Hematopoietic multipotent progenitor cell treated with erythropoietin and hydrocortisone succinate and interleukin-3 and kit ligand, for 4 days (in vitro differentiated cells): Measurements from ENCODE around the gene TMEM119.
A peak's percentile ranks its signal among the peaks of the same experiment; 100 is the strongest.
"Not testable (repeated sequence)": the region's sequence is repeated elsewhere in the genome, so short reads cannot be mapped to it uniquely, and the experiment has no call there.

ENCODE experiments used
- DNase-seq: peaks from one replicate; pipeline ENCODE4 v3.0.0-alpha.2; 2015

TMEM119 gene

DNA sequence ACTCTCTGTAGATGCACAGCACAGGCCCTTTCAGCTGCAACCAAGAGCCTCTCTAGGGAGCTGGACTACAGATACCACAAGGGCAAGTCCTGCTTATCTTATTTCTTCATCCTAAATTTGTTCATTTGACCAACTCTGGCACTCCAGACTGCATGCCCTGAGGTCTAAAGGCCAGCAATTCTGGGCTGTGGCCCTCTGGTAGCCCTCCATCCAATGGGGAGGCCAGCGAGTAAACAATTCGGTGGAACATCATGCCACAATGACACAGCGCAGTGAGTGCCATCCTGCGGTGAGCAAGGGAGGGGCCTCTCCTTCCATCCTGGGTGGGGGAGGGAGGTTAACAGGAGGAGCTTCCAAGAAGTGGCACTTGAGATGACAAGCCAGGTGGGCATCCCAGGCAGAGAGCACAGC is 36.5 kb upstream of the TMEM119 start:
- peak; percentile 96 for DNase-seq

DNA sequence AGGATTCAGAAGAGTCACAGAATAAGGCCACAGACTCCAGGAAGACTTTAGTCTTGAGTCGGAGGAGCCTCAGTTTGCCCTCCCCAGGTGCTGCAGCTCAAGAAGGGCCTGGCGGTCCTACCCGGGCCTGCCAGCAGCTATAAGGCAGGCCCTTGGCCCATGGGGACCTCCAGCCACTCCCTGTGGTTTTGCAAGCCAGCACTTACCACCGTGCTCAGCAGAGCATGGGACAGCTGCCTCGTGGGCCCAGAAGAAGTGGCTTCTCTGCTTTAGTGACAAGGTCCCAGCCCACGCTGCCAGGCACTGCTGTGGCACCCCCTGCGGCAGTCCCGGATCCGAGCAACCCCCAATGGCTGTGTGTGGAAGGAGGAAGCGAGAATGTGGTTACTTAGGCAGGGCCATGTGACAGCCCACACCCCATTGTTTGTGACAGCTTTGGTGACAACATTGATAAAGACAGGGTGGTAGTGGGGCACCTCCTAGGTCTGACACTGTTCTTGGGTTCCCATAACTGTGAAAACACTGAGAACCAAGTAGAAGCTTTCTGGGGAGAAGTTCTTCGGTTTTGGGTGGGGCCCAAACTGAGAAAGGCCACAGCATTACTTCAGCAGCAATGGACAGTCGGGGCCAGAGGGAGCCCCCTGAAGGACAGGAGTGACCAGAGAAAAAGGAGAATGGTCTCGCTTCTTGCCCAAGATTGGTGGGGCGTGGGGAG is 35.8 kb upstream of the TMEM119 start, which contains the start of gene SELPLG:
Gene SELPLG (minus strand): TSS at position 361 of the 715 bp plus-strand sequence. CDS start 9,587 bp downstream, outside the sequence.
- peak; percentile 98 for DNase-seq

DNA sequence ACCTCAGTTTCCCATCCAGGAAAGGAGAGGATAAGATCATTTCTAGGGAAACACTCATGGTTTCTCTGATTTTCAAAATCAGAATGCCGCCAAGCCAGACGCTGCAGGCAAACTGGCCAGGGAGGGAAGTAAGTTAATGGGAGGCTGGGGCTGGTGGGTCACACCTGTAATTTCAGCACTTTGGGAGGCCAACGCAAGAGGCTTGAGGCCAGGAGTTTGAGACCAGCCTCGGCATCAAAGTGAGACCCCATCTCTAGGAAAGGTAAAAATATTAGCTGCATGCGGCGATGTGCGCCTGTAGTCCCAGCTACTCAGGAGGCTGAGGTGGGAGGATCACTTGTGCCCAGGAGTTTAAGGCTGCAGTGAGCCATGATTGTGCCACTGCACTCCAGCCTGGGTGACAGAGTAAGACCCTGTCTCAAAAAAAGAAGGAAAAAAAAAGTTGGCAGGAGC is 35.2 kb upstream of the TMEM119 start:
- DNase-seq: no peak

DNA sequence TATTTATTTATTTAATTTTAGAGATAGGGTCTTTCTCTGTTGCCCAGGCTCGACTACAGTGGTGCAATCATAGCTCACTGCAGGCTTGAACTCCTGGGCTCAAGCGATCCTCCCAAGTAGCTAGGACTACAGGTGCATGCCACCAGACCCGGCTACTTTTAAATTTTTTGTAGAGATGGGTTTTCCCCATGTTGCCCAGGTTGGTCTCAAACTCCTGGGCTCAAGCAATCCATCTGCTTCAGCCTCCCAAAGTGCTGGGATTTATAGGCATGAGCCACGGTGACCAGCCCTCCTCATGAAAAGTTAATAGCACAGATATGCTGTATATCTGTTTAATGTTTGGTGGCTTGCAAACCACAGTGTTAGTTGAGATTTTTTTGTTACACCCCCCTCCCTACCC is 33.4 kb upstream of the TMEM119 start:
- DNase-seq: not testable (repeated sequence)

DNA sequence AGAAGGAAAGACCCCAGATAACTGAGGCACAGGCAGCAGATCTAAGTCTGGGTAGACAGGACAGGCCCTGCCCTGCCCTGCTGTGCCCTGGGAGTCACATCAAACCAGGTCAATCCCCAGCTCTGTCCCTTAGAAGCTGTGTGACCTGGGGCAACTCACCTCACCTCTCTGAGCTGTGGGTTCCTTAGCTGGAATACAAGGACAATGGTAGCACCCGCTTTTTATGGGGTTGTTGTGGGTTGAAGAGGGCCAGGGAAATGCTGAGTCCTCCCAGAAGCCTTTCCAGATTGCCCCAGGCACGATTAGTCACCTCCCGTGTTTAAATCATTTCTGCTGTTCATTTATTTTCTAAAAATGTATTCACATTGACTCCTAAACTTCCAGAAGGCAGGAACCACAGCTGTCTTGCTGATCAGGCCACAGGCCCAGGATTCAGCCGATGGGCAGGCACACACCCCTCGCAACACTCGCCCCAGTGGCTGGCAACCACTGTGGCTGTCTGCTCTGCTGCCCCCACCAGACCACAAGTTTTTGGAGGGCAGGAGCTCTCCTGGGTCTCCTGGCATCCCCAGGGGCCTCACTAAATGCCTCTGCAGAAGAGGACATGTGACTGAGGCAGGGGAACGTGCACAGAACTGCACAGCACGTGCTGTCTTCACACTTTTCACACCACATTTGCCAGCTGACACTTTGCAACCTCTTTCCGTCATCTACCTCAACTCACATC is 32.8 kb upstream of the TMEM119 start:
- peak; percentile 47 for DNase-seq

DNA sequence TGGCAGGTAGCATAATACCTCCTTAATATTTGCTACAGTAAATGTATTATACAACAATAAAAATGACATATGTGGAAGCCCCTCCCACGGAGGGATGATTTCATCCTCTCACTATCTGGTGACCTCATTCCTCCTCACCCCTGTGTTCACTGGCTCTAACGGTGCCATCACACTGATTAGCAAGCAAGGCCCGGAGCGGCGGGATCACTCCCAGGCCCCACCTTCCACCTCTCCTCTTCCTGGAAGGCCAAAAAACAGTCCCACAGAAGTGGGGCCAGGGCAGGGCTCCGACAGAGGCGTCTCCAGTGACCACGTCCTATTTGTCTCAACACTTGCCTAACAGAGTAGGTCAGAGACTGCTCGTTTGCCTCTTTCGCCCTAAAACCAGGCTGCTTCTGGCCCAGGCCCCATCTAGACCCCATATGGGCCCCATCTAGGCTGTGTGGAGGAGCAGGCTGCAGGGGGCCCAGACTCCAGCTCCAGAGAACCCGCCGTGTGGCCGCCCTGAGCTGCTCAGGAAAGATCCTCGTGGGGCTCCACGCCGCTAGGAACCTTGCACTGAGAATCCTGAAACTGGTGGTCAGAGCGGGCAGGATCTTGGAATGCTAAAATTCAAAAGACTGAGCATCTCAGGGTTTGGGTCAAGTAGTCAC is 32.1 kb upstream of the TMEM119 start:
- peak; percentile 87 for DNase-seq

DNA sequence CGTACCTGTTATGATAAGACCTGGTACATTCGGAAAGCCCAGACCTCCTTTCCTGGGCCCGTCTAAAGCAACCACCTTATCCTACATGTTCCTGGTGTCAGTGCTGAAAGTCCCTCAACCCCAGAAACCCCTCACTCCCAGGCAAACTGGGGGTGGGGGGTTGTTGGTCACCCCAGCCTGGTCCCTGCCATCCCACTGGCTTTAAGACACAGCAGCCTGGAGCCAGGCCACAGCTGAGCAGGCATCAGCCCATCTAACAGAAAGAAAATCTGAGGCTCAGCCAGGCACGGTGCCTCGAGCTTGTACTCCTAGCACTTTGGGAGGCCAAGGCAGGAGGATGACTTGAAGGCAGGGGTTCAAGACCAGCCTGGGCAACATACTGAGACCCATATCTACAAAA is 31.3 kb upstream of the TMEM119 start:
- DNase-seq: no peak

DNA sequence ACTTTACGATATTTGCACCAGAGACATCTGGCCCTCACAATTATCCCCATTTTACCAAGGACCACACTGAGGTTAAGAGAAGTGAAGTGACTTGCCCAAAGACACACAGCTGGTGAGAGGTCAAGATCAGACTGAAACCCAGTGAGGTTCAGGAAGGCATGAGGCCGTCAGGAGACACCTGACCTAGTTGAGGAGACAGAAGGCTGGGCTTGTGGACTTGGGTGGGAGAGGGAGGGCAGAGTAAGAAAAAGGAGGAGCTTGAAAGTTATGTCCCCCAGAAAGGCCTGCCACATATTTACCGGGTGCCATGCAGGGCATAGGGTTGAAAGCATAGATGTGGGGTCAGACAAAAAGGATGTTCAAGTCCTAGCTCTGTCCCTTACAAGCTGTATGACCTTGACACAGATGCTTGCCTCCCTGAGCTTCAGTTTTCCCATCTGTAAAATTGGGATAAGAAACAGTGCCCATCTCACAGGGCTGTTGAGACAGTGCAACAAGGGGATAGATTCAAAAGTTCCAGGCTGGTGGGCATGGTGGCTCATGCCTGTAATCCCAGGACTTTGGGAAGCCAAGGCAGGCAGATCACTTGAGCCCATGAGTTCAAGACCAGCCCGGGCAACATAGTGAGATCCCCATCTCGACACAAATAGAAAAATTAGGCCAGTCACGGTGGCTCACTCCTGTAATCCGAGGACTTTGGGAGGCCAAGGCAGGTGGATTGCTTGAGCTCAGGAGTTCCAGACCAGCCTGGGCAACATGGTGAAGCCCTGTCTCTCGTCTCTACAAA is 29.4 kb upstream of the TMEM119 start:
- DNase-seq: no peak

DNA sequence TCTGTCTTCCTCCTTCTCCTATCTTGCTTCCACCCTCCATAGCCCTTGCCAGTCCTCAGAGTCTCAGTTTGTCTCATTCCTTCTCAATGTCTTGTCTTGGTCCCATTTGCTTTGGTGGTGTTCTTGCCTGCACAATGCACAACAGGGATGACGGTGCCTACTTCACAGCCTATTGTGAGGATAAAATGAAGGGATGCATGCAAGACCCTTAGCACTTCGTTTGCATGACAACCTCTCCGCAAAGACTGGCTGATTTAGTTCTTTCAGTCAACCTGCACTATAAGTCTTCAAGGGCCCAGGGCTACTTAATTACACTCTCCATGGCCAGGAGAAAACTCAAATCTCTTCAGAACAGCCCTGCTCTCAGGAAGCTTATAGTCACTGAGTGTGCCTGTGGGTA is 27.3 kb upstream of the TMEM119 start:
- DNase-seq: no peak

DNA sequence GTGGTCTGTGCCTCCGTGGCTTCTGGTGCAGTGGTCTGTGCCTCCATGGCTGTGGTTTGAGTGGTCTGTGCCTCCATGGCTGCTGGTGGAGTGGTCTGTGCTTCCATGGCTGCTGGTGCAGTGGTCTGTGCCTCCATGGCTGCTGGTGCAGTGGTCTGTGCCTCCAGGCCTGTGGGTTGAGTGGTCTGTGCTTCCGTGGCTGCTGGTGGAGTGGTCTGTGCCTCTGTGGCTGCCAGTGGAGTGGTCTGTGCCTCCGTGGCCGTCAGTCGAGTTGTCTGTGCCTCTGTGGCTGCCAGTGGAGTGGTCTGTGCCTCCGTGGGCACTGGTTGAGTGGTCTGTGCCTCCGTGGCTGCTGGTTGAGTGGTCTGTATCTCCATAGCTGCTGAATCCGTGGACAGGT is 25.7 kb upstream of the TMEM119 start:
- no peak for DNase-seq

DNA sequence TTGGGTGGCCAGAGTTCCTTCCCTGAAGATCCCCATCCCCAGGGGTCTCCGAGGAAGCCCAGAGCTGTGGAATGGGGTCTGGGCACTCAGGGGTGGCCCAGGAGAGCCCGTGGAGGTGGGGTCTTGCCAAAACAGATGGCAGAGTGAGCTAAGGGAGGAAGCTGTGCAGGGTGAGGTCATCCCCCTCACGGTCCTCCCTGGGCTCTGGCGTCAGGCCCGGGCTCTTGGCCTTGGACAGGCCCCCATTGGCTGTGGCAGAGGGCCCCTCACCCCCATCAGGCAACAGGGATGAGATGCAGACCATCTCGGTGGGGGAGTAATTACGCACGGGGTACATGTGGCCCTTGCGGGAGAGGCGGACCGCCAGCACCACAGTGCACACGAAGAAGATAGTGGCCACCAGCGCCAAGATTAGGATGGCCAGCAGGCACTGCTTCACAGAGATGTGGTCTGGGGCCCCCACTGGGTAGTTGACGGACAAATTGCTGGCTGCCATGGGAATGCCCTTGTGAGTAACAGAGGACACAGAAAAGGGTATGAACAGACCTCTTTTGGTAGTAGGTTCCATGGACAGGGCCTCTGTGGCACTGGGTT is 25.1 kb upstream of the TMEM119 start:
- no peak for DNase-seq

DNA sequence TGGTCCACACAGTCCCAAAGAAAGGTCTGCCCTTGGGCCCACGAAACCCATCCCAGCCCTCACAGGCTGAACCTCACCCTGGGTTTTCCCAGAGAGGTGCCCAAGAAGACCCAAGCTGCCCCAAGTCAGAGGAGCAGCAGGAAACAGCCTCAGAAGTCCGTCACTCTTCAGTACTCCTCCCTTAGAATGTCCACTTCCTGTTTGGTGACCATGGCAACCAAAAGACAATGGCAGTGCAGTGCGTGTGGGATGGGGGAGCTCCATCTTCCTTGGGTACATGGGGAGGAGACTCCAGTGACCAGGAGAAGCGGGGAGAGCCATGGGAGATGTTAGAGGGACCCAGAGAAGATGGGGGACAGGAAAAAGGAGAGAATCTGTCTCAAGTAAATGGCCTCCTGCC is 24.5 kb upstream of the TMEM119 start:
- peak; percentile 56 for DNase-seq

DNA sequence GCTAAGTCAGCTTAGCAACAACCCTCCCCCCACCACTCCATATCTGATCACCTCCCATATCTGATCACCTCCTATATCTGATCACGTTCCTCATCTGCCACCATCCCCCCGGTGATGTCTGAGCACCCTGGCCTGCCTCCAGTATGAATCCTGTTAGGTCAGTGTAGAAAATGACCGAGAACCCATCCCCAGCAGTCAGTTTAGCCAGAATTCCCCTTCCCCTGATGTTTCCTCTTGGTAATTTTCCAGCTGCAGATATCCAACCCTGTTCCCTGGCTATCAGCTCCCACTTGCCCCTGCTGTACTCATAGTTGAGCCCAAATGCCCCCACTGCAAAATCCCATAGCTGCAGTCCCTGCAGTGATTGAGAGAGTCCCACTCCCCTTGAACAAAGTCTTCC is 23.3 kb upstream of the TMEM119 start:
- DNase-seq: no peak

DNA sequence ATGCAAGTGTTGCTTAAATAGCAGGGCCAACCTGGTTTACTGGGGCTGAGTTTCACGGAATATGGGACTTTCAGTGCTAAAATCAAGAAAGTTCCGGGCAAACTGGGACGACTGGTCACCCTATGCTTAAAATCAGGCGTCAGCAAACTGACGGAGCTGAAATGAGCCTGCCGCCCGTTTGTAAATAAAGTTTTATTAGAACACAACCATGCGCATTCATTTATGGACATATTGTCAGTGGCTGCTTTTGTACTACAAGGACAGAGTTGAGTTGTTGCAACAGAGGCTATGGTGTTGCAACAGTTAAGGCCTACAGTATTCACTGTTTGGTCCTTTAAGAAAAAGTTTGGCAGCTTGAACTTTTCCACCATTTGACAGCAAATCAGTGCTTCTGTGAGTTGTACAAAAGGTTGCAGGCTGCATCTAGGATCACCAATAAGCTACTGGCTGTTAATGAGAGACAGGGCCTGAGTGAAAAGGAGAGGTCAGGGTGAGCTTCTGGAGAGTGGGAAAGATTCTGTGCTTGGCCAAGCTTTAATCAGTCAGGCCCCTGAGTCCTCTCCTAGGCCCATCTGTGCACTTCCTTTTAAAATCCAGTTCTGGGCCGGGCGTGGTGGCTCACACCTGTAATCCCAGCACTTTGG is 22.5 kb upstream of the TMEM119 start:
- DNase-seq: peak; percentile 68

DNA sequence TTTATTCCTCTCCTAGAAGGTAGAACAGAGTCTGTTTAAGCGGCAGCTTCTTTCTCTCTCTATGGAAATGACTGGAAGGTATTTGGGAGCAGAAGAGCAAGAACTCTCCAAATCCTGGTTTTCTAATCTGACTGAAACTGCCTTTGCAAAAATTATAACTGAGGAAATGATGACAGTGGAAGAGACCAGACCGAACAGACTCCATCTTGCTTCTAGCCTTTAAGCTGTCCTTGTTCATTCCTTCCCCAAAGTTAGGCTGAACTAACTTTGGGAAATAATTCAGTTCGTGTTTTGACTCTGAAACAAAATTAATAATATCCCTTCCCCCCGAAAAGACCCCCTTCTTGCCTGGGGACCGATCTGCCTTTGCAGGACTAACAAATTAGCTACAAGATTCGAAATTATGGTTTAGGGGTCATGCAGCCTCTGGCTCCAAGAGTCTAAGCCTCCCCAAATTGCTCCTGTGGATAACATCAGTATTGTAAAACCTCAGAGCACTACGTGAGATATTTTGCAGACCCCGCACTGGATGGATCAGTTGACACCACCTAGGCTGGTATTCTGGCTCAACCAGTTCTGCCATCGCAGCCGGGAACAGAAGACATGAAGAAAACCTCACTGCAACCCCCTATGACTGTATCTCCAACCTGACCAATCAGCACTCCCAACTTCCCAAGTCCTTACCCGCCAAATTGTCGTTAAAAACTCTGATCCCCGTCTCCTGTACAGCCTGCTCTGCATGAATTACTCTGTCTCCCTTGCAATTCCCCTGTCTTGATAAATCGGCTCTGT is 21.7 kb upstream of the TMEM119 start:
- no peak for DNase-seq

DNA sequence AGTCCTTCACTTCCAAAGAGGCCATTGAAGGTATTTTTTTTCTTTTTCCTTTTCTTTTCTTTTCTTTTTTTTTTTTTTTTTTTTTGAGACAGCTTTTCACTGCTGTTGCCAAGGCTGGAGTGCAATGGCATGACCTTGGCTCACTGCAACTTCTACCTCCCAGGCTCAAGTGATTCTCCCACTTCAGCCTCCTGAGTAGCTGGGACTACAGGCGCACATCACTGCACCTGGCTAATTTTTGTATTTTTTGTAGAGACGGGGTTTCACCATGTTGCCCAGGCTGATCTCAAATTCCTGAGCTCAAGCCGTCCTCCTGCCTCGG is 21.0 kb upstream of the TMEM119 start:
- not testable (repeated sequence) for DNase-seq

DNA sequence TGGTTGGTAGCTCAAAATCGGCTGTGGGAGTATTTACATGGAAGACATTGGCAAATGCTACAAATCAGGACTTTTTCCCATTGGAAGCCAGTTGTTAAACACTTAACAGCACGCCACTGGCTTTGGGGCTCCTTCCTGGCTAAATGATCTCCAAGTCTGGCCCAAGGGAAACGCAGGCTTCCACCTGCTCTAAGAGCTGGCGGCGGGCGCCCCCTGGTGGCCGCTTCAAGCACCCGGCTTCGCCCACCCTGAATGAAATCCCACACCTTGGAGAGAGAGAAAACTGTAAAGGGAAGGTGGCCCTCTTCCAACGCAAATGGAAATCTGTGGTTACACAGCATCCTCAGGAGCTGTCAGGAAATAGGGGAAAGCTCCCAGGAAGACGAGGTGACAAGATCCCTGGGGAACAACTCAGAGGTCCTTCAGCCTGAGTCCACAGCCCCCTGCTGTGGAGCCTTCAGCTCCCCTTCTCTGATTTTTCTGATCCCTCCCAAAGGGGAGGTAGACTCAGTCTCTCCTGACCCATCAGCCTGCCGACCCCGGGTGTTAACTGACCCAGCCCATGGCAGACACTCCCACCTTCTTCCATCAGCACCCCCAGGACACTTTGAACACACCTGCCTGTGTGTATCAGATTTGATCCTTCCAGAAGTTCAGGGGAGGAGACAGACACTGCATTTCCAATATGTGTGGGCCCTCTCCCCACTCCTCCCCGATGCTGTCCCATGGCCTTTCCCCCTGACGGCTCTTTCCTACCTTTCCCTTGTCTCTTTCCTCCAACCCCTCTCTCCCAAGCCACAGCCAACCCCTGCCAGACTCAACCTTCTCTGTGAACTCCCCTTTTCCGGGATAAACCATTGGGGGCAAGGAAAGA is 20.4 kb upstream of the TMEM119 start:
- peak; percentile 89 for DNase-seq

DNA sequence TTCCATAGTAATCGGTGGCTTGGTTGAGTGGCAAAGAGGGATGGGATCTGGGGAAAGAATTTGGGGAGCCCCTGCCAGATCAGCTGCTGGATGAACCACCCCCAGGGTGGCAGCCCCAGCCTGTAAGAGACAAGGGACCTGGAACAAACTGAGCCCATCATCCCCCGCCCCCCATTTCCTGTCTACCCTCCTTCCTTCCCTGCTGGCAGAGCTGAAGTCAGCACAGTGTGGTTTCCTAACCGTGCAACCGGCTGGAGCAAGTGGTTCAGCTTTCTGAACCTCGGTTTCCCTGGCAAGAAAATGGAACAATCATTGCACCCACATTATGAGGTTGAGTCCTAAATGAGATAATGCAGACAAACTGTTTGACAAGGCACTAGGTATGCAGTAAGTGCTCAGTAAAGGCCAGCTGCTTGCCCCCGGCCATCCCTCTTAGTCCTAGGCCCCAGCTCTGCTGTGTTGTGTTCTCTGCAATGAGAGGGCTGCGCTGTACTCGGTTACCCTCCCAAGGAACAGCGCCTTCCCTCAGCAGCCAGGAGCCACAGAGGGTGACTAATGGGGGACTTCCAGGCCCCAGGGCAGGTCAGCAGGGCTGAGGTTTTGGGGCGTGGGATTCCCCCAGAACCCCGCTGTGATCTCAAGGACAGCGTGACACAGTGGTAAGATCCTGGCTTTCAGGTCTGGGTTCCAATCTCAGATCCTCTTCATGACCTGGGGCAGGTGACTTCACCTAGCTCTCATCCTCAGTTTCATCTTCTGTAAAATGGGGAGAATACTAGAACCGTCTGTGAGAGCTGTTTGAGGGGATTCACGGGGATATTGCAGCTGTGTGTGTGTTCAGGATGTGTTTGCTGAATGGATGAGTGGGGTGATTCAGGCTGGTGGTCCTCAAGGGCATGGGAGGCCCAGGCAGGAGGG is 19.3 kb upstream of the TMEM119 start:
- peak; percentile 80 for DNase-seq

DNA sequence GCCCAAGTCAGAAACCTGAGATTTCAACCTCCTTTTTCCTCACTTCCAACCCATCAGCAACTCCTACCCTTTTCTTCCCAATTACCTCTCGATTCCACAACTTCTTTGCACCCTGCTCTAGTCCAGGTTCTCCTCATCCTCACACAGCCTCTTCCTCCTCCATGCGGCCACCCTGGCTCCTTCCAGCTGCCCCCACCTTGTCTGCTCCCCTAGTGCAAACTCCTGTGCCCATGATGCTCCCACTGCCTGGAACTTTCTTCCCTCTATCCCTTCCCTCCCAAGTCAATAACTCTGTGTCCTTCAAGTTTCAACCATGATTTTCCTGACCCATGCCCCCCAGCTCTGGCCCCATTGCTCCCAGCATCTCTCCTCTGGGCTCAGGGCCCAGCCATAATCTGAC is 18.5 kb upstream of the TMEM119 start:
- DNase-seq: no peak
